AG04449 (cell line): ENCODE measurements around the gene RASL12.

Source experiments
- CTCF ChIA-PET: fragments of 350-600 bp; formaldehyde crosslinking; extraction: SDS; loops from one replicate; lab custom pipeline; 2021; ENCODE audit warnings: antibody characterized with exemption; lab: Yijun Ruan, JAX
- POLR2A ChIA-PET: fragments of 400-600, 350-600 bp; formaldehyde crosslinking; extraction: SDS; loops from one replicate; lab custom pipeline; 2020; ENCODE audit warnings: antibody characterized with exemption, inconsistent platforms; lab: Yijun Ruan, JAX
- DNase-seq: peaks from one replicate; pipeline ENCODE4 v3.0.0-alpha.2; 2010; ENCODE audit warnings: low read depth, low spot score
- H3K4me3 ChIP-seq: 2 replicates; pipeline ENCODE4 v1.5.1; 2011; ENCODE audit warnings: low read depth, mild to moderate bottlenecking, control low read depth, low read length
- CTCF ChIP-seq: IDR thresholded peaks from one replicate; pipeline ENCODE4 v1.5.1; 2011; ENCODE audit warnings: mild to moderate bottlenecking, moderate library complexity, low read length, control low read depth, inconsistent platforms; ENCODE audit not compliant: insufficient read depth; ENCODE audit errors: missing control alignments

RASL12 gene

GRCh38 chr15:65067317-65067644, 510 bp downstream of the RASL12 start:
- no peak overlapping the region for H3K4me3 ChIP-seq
- ChIA-PET CTCF (interaction anchor here (3.2 to 9.3 kb wide), 4 partner anchors 11 to 34 kb away, joined by 12 to 135 read pairs (median 56); partner anchors contain the start of gene KBTBD13), POLR2A (no interaction called here)
- TF ChIP-seq CTCF: no peak
- DNase-seq: no peak

- no peak overlapping the region for H3K4me3 ChIP-seq
- no peak for DNase-seq
- no peak for TF ChIP-seq CTCF
- POLR2A ChIA-PET: no interaction called here
- CTCF ChIA-PET: interaction anchor here (0.6 to 9.3 kb wide), 5 partner anchors 8 to 35 kb away, joined by 3 to 135 read pairs (median 39); partner anchors contain the start of gene KBTBD13
Observed at GRCh38 chr15:65066635-65067316, 1.0 kb downstream of the RASL12 start.

GRCh38 chr15:65066001-65066634, 1.7 kb downstream of the RASL12 start:
- H3K4me3 ChIP-seq: no peak overlapping the region
- CTCF ChIA-PET: interaction anchor here (0.5 to 9.3 kb wide), 6 partner anchors 8 to 35 kb away, joined by 3 to 135 read pairs (median 26); partner anchors contain the start of gene KBTBD13
- TF ChIP-seq CTCF: no peak
- DNase-seq: no peak
- POLR2A ChIA-PET: no interaction called here

- POLR2A ChIA-PET: no interaction called here
- no peak for TF ChIP-seq CTCF
- CTCF ChIA-PET: interaction anchor here (1.2 to 9.3 kb wide), 5 partner anchors 9 to 39 kb away, joined by 3 to 135 read pairs (median 10); partner anchors contain the start of gene KBTBD13
Observed at GRCh38 chr15:65062726-65063125, 5.1 kb downstream of the RASL12 start.

GRCh38 chr15:65062061-65062460, 5.7 kb downstream of the RASL12 start:
- no peak for TF ChIP-seq CTCF
- no peak for DNase-seq
- H3K4me3 ChIP-seq: no peak overlapping the region
- ChIA-PET CTCF (interaction anchor here (1.2 to 9.3 kb wide), 6 partner anchors 9 to 40 kb away, joined by 3 to 135 read pairs (median 10); partner anchors contain the start of gene KBTBD13), POLR2A (no interaction called here)

More at GRCh38 chr15:65062726-65063125, 5.1 kb downstream of the RASL12 start:
- no peak overlapping the region for H3K4me3 ChIP-seq
- DNase-seq: no peak
